ENCODE data around the gene KIAA1958.

GRCh38 chr9:112654282-112654681 lies 167.7 kb downstream of the KIAA1958 start:
- TF ChIP-seq, protein P1, sequence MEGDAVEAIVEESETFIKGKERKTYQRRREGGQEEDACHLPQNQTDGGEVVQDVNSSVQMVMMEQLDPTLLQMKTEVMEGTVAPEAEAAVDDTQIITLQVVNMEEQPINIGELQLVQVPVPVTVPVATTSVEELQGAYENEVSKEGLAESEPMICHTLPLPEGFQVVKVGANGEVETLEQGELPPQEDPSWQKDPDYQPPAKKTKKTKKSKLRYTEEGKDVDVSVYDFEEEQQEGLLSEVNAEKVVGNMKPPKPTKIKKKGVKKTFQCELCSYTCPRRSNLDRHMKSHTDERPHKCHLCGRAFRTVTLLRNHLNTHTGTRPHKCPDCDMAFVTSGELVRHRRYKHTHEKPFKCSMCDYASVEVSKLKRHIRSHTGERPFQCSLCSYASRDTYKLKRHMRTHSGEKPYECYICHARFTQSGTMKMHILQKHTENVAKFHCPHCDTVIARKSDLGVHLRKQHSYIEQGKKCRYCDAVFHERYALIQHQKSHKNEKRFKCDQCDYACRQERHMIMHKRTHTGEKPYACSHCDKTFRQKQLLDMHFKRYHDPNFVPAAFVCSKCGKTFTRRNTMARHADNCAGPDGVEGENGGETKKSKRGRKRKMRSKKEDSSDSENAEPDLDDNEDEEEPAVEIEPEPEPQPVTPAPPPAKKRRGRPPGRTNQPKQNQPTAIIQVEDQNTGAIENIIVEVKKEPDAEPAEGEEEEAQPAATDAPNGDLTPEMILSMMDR (IDR thresholded peaks at IDR 0.05; ENCODE audit: control extremely low read depth in 1 of 3, insufficient read depth in 1 of 3, low read depth in 1 of 3, low read length in 3 of 3), result no peak
- no peak for TF ChIP-seq TCF12 (IDR thresholded peaks at IDR 0.05; ENCODE audit: low read depth, low read length)
- no peak for TF ChIP-seq SIN3A (conservative IDR thresholded peaks at IDR 0.05 in 1 of 2, IDR thresholded peaks at IDR 0.05 in 1 of 2; ENCODE audit: low read depth in 1 of 2, low read length in 2 of 2)
- TF ChIP-seq JUN (IDR thresholded peaks at IDR 0.05; ENCODE audit: low read depth, low read length), result no peak
- no peak for TF ChIP-seq CEBPB (IDR thresholded peaks at IDR 0.05; ENCODE audit: low read depth, low read length)
- TF ChIP-seq SUZ12 (IDR thresholded peaks at IDR 0.05; ENCODE audit: low read length), result no peak
- no peak for TF ChIP-seq POLR2A (IDR thresholded peaks at IDR 0.05; ENCODE audit: control extremely low read depth in 1 of 2, low read depth in 2 of 2, low read length in 2 of 2)

All from H1 (cell line).